Endothelial cell of umbilical vein (primary cell): ENCODE data around the gene RAB8A. TPM values are rescaled to one million over a fixed set of nuclear protein-coding genes. Genes with fewer than 3 reads are reported as not detected.
A peak's percentile ranks its signal among the peaks of the same experiment; 100 is the strongest.

Experiments
- BruUV-seq: library from RNA; stranded (reverse); fragments of 400-500 nt; replicated peaks from 2 replicates; lab custom pipeline; 2021; lab: Mats Ljungman, UMichigan
- CTCF ChIA-PET: fragments of 300-600, 350-600 bp; sonication (Branson Sonifier 250); formaldehyde crosslinking; loops from one replicate; lab custom pipeline; 2021; ENCODE audit warnings: antibody characterized with exemption, inconsistent platforms; lab: Charles Lee
- POLR2A ChIA-PET: fragments of 300-600, 350-600 bp; sonication (Branson Sonifier 250); formaldehyde crosslinking; loops from one replicate; lab custom pipeline; 2021; ENCODE audit warnings: antibody characterized with exemption, inconsistent platforms; lab: Charles Lee
- DNase-seq: peaks from one replicate; pipeline ENCODE4 v3.0.0-alpha.2; 2011; ENCODE audit warnings: low read depth, low spot score
- FAIRE-seq: peaks from 2 replicates; lab custom pipeline; 2011; peaks lifted over from hg19 to GRCh38; lab: Jason Lieb, UNC
- H2AFZ ChIP-seq: 2 replicates; pipeline ENCODE4 v1.6.0; 2012; ENCODE audit warnings: low read depth, low read length, control low read depth, inconsistent platforms
- H3K27ac ChIP-seq: 2 replicates; pipeline ENCODE4 v1.5.1; 2011; ENCODE audit warnings: low read depth, mild to moderate bottlenecking, control low read depth, low read length, moderate library complexity; ENCODE audit not compliant: insufficient read depth
- H3K27me3 ChIP-seq, 2 experiments: 2 replicates each; pipeline versions ENCODE4 v1.6.0 to v1.6.1; 2011; ENCODE audit warnings: low read length in 2 of 2, mixed read lengths in 1 of 2; ENCODE audit not compliant: control insufficient read depth in 2 of 2, insufficient read depth in 2 of 2
- H3K36me3 ChIP-seq, 2 experiments: 2 replicates in 1 of 2; 3 replicates in 1 of 2; pipeline ENCODE4 v1.5.1; 2011; ENCODE audit warnings: low read length in 2 of 2, mild to moderate bottlenecking in 1 of 2, moderate library complexity in 1 of 2; ENCODE audit not compliant: control insufficient read depth in 2 of 2, insufficient read depth in 2 of 2; ENCODE audit errors: extremely low read depth in 1 of 2
- H3K4me1 ChIP-seq: 3 replicates; pipeline ENCODE4 v1.5.1; 2011; ENCODE audit warnings: mild to moderate bottlenecking, low read length; ENCODE audit not compliant: control insufficient read depth, insufficient read depth; ENCODE audit errors: extremely low read depth
- H3K4me2 ChIP-seq: 2 replicates; pipeline ENCODE4 v1.6.1; 2011; ENCODE audit warnings: low read length, control low read depth, mixed read lengths; ENCODE audit not compliant: insufficient read depth
- H3K4me3 ChIP-seq, 3 experiments: fragments of 200-600 bp in 1 of 3; sonication (generic), shearing (Covaris generic) in 1 of 3; replicated peaks in 1 of 3; 2 replicates each; pipeline ENCODE4 v1.5.1; 2011 to 2016; ENCODE audit warnings: control low read depth in 3 of 3, low read length in 3 of 3, mild to moderate bottlenecking in 2 of 3, inconsistent platforms in 1 of 3, low read depth in 1 of 3, moderate library complexity in 1 of 3; ENCODE audit not compliant: insufficient read depth in 1 of 3
- H3K79me2 ChIP-seq: 2 replicates; pipeline ENCODE4 v1.6.0; 2012; ENCODE audit warnings: low read length, inconsistent platforms; ENCODE audit not compliant: control insufficient read depth, insufficient read depth
- H3K9ac ChIP-seq: replicated peaks from 2 replicates; pipeline ENCODE3; 2011; ENCODE audit warnings: low read length, control low read depth; ENCODE audit not compliant: insufficient read depth; ENCODE audit errors: extremely low read depth
- H3K9me1 ChIP-seq: replicated peaks from 3 replicates; pipeline ENCODE4 v1.6.0; 2011; ENCODE audit warnings: mild to moderate bottlenecking, low read length; ENCODE audit not compliant: control insufficient read depth, insufficient read depth; ENCODE audit errors: extremely low read depth
- H3K9me3 ChIP-seq: replicated peaks from 2 replicates; pipeline ENCODE4 v1.5.1; 2012; ENCODE audit warnings: low read length, inconsistent platforms; ENCODE audit not compliant: control insufficient read depth, insufficient read depth
- H4K20me1 ChIP-seq: replicated peaks from 2 replicates; pipeline ENCODE3; 2011; ENCODE audit warnings: mild to moderate bottlenecking, low read length; ENCODE audit not compliant: control insufficient read depth, insufficient read depth; ENCODE audit errors: extremely low read depth
- EZH2 ChIP-seq: IDR thresholded peaks from 2 replicates; pipeline ENCODE4 v1.6.1; 2012; ENCODE audit warnings: borderline replicate concordance, low read depth, mild to moderate bottlenecking, moderate library complexity, low read length, inconsistent platforms; ENCODE audit not compliant: severe bottlenecking
- FOS ChIP-seq: IDR thresholded peaks from 2 replicates; pipeline ENCODE4 v1.6.1; 2011; ENCODE audit warnings: mild to moderate bottlenecking, low read length, moderate library complexity, borderline replicate concordance; ENCODE audit not compliant: insufficient read depth
- JUN ChIP-seq: IDR thresholded peaks from 2 replicates; pipeline ENCODE4 v1.6.1; 2011; ENCODE audit warnings: borderline replicate concordance, low read depth; ENCODE audit not compliant: insufficient read length, insufficient read depth
- MAX ChIP-seq: IDR thresholded peaks from 2 replicates; pipeline ENCODE4 v1.6.1; 2011; ENCODE audit not compliant: insufficient read depth, insufficient read length
- POLR2A ChIP-seq: IDR thresholded peaks from 2 replicates; pipeline ENCODE4 v1.6.1; 2012; ENCODE audit warnings: low read depth, mild to moderate bottlenecking, control low read depth, low read length
- dilution Hi-C: fragments of 300-500 bp; cut with MboI; formaldehyde crosslinking; loops from one replicate; pipeline ENCODE4 v1.15.0; 2019; ENCODE audit warnings: low sequenced_read_pairs; ENCODE audit not compliant: extremely low pct_ligation_motif_present
- intact Hi-C: fragments of 100-400 bp; cut with micrococcal nuclease; formaldehyde crosslinking; loops from one replicate; pipeline ENCODE4 v1.10.0; 2022
- polyA plus RNA-seq, 4 experiments: library from polyadenylated mRNA; depleted of rRNA in 3 of 4; stranded (reverse) in 3 of 4; unstranded in 1 of 4; fragments of >200 nt; gene quantifications; 2 replicates each; pipeline versions ENCODE4 v1.2.1 to v1.2.3, GENCODE V29; 2011 to 2012; ENCODE audit warnings: missing spikeins in 1 of 4
- total RNA-seq: library from RNA; stranded (reverse); gene quantifications from 2 replicates; pipeline ENCODE4 v1.2.3, GENCODE V29; 2021

Gene RAB8A
- total and polyA plus RNA-seq, 2 donors (not counting 3 experiments of a cell fraction or from before 2014, with no cell fraction given) = 81.5 to 107 TPM

GRCh38 chr19:16160943-16161560, 49.4 kb downstream of the RAB8A start:
- ChIA-PET POLR2A (interaction anchor here (0.8 kb wide), 1 partner anchor 706 kb away, joined by 6 read pairs; no protein-coding TSS in a partner anchor), CTCF (no interaction called here)
- Histone ChIP-seq H3K79me2 (no peaks in the 10 kb centered on the region), H3K9me3 (no peaks in the 10 kb centered on the region), H3K9ac (no peak overlapping the region), H3K27ac (peak overlapping the region; percentile 24), H3K4me2 (no peak overlapping the region), H4K20me1 (no peaks in the 10 kb centered on the region), H3K4me3 (no peak overlapping the region), H3K9me1 (no peaks in the 10 kb centered on the region), H3K36me3 (no peaks in the 10 kb centered on the region), H3K27me3 (no peaks in the 10 kb centered on the region), H3K4me1 (peaks cover 11% of the 10 kb centered on the region), H2AFZ (peak overlapping the region; percentile 71)
- BruUV-seq = no TSS peak
- FAIRE-seq (peak; percentile 90), DNase-seq (peak; percentile 33)
- intact Hi-C loops = no loop called here
- dilution Hi-C loops = no loop called here
- TF ChIP-seq FOS (peak; percentile 90), JUN (peak; percentile 34), MAX (no peak)

- Histone ChIP-seq H3K79me2 (no peaks in the 10 kb centered on the region), H3K36me3 (no peaks in the 10 kb centered on the region), H3K4me2 (no peak overlapping the region), H2AFZ (no peak overlapping the region), H3K27me3 (no peaks in the 10 kb centered on the region), H3K4me3 (no peak overlapping the region), H3K4me1 (peaks cover 11% of the 10 kb centered on the region), H4K20me1 (no peaks in the 10 kb centered on the region), H3K9me1 (no peaks in the 10 kb centered on the region), H3K9me3 (no peaks in the 10 kb centered on the region), H3K9ac (no peak overlapping the region), H3K27ac (no peak overlapping the region)
- DNase-seq (peak; percentile 38), FAIRE-seq (peak; percentile 89)
- dilution Hi-C loops (no loop called here), intact Hi-C loops (no loop called here)
- ChIA-PET CTCF (interaction anchor here (0.7 kb wide), 1 partner anchor 1596 kb away, joined by 4 read pairs; no protein-coding TSS in a partner anchor), POLR2A (interaction anchor here (0.8 kb wide), 1 partner anchor 707 kb away, joined by 6 read pairs; no protein-coding TSS in a partner anchor)
- peak; percentile 73 for TF ChIP-seq FOS
- no peak for TF ChIP-seq EZH2
- TF ChIP-seq POLR2A = no peak
- no TSS peak for BruUV-seq
Observed at GRCh38 chr19:16161840-16162239, 50.2 kb downstream of the RAB8A start.
